8988T (cell line): ENCODE measurements around the gene CHST3.

Experiments
- DNase-seq: peaks from one replicate; pipeline ENCODE4 v3.0.0; 2011

Gene CHST3

GRCh38 chr10:72061491-72061890 lies 97.3 kb downstream of the CHST3 start:
- no peak for DNase-seq

- DNase-seq, result no peak
These were observed 97.7 kb downstream of the CHST3 start for GRCh38 chr10:72061930-72062329.

GRCh38 chr10:72062382-72062781 lies 98.2 kb downstream of the CHST3 start:
- DNase-seq, result no peak
